KOPT-K1 (cell line): ENCODE data around the gene CMIP.
"Not testable (repeated sequence)": the region's sequence is repeated elsewhere in the genome, so short reads cannot be mapped to it uniquely, and the experiment has no call there.

Source experiments
- H3K27ac ChIP-seq: fragments of 200-600 bp; sonication (generic); 2 replicates; pipeline ENCODE4 v1.5.1; 2016; ENCODE audit warnings: antibody characterized with exemption, mild to moderate bottlenecking, low read depth, low read length; ENCODE audit not compliant: poor library complexity, severe bottlenecking
- H3K36me3 ChIP-seq: fragments of 200-600 bp; sonication (generic); 2 replicates; pipeline ENCODE4 v1.5.1; 2017; ENCODE audit warnings: antibody characterized with exemption, mild to moderate bottlenecking, low read length, moderate library complexity; ENCODE audit not compliant: insufficient read depth
- H3K9me3 ChIP-seq: fragments of 200-600 bp; sonication (generic); 2 replicates; pipeline ENCODE4 v1.5.1; 2017; ENCODE audit warnings: antibody characterized with exemption, low read length, mild to moderate bottlenecking; ENCODE audit not compliant: insufficient read depth, poor library complexity, severe bottlenecking

CMIP gene

GRCh38 chr16:81739503-81739902 lies 294.9 kb downstream of the CMIP start:
- Histone ChIP-seq H3K36me3 (no peaks in the 10 kb centered on the region), H3K27ac (no peak overlapping the region), H3K9me3 (no peaks in the 10 kb centered on the region)

DNA sequence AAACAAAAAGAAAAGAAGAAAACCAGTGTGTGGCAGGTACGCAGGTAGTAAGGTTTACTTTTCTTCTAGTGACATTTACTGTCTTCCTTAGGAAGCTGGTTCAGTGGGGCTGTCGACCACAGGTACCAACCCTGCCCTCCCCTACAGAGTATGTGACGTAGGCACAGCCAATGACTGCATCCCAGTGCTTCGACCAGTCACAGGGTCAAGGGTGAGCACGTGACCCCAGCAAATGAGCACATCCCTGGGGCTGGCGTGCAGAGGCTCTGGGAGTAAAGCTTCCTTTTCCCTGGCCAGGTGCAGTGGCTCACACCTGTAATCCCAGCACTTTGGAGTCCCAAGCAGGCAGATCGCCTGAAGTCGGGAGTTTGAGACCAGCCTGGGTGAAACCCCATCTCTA lies 295.6 kb downstream of the CMIP start:
- Histone ChIP-seq H3K27ac (no peak overlapping the region), H3K9me3 (no peaks in the 10 kb centered on the region), H3K36me3 (no peaks in the 10 kb centered on the region)

GRCh38 chr16:81741430-81741770 lies 296.8 kb downstream of the CMIP start:
- not testable (repeated sequence) for H3K36me3 ChIP-seq, H3K27ac ChIP-seq, H3K9me3 ChIP-seq

GRCh38 chr16:81744385-81744784 lies 299.8 kb downstream of the CMIP start:
- Histone ChIP-seq H3K9me3 (no peaks in the 10 kb centered on the region), H3K36me3 (no peaks in the 10 kb centered on the region), H3K27ac (no peak overlapping the region)

DNA sequence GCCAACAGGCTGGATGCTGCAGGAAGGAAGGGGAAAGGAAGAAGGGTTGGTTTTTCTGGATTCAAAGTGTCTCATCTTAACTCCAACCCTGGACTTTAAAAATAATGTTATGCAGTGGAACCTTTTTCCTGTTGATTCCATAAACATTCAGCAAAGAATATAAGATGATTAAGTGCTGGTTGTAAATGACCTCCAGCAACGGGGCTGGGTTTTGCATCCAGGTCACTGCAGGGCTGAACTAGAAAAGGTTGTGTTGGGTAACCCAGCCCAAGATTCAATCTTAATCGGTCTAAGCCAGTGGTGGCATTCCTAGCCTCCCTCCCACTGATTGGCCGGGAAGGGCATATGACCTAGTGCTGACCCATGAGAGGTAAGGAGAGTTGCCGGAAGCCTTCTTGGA lies 300.3 kb downstream of the CMIP start:
- Histone ChIP-seq H3K9me3 (no peaks in the 10 kb centered on the region), H3K36me3 (no peaks in the 10 kb centered on the region), H3K27ac (no peak overlapping the region)

GRCh38 chr16:81745704-81746558 lies 301.3 kb downstream of the CMIP start:
- H3K36me3 ChIP-seq, result no peaks in the 10 kb centered on the region
- H3K9me3 ChIP-seq, result no peaks in the 10 kb centered on the region
- H3K27ac ChIP-seq, result peak overlapping the region; percentile 29

DNA sequence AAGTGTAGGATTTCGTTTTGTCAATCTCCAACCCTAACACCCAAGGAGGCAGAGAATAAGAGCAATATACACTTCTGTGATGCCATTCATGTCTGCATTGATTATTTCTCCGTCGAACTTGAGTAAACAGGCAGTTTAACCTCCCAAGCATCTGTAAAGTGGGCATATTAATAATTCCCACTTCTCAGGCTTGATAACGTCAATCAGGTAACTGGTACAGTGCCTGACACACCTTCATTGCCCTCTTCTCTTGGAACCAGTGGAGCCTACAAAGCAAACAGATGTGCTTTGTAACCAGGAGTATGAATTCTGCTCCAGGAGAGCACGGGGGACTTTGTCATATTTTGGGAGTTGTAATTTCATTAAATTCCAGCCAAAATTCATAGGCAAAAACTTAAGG lies 302.0 kb downstream of the CMIP start:
- Histone ChIP-seq H3K9me3 (no peaks in the 10 kb centered on the region), H3K36me3 (no peaks in the 10 kb centered on the region), H3K27ac (no peak overlapping the region)

- Histone ChIP-seq H3K36me3 (no peaks in the 10 kb centered on the region), H3K9me3 (no peaks in the 10 kb centered on the region), H3K27ac (no peak overlapping the region)
These were observed 304.0 kb downstream of the CMIP start for GRCh38 chr16:81748476-81749198.

GRCh38 chr16:81752225-81752875 lies 307.7 kb downstream of the CMIP start:
- Histone ChIP-seq H3K9me3 (no peaks in the 10 kb centered on the region), H3K27ac (no peak overlapping the region), H3K36me3 (no peaks in the 10 kb centered on the region)

DNA sequence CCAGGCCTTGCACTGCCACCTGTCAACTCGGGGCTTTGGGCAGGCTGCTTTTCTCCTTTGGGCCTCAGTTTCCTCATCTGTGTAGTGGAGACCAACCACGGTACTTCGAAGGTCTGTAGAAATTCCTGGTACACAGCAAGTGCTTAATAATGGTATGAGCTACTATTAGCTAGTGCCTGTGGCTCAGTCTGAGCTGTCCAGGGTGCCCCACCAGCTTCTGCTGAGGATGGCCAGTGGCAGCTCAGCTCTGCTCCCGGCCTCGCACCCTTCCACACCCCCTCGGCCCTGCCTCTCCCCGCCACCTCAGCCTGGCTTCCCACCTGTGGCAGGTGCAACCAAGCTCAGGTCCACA lies 308.2 kb downstream of the CMIP start:
- Histone ChIP-seq H3K9me3 (no peaks in the 10 kb centered on the region), H3K36me3 (no peaks in the 10 kb centered on the region), H3K27ac (no peak overlapping the region)

GRCh38 chr16:81754858-81755257 lies 310.2 kb downstream of the CMIP start:
- no peaks in the 10 kb centered on the region for H3K36me3 ChIP-seq
- H3K9me3 ChIP-seq, result no peaks in the 10 kb centered on the region
- no peak overlapping the region for H3K27ac ChIP-seq

- no peaks in the 10 kb centered on the region for H3K9me3 ChIP-seq
- no peaks in the 10 kb centered on the region for H3K36me3 ChIP-seq
- H3K27ac ChIP-seq, result no peak overlapping the region
These were observed 311.5 kb downstream of the CMIP start for GRCh38 chr16:81755915-81756614.

DNA sequence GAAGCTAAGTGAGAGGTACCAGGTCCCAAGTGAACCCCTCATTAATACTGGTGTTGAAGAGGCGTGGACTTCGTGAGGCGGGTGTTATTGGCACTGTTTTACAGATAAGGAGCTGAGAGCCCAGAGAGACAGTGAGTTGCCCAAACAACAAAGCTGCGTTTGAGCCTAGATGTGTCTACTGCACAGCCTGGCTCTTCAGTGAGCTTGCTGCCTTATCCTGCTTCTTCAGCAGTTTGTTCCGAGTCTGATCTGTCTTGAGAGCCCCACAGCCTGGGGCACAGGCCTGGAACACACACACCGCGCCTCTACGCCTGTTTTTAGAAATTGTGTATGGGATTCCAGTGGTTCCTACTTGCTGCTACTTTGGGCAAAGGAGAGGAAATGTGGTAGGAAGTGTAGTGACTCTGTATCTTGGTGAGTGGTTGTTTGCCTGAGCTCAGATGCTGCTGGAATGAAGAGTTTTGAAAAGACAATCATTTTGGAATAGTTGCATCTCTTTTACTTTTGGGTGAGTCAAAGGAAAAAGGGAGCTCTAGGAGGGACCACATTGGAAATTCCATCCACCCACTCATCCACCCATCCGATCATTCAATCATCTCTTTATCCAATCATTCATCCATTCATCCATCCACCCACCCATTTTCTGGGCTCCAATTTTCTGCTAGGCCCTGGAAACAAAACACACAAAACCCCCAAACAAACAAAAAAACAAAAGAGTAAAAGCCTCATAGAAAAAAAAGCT lies 312.2 kb downstream of the CMIP start:
- no peaks in the 10 kb centered on the region for H3K36me3 ChIP-seq
- H3K27ac ChIP-seq, result no peak overlapping the region
- no peaks in the 10 kb centered on the region for H3K9me3 ChIP-seq

- Histone ChIP-seq H3K27ac (no peak overlapping the region), H3K36me3 (no peaks in the 10 kb centered on the region), H3K9me3 (no peaks in the 10 kb centered on the region)
These were observed 313.8 kb downstream of the CMIP start for GRCh38 chr16:81758376-81758775.
